ENCODE measurements around the gene DCUN1D2.

The DCUN1D2 gene

GRCh38 chr13:113508521-113509254 is 18.2 kb upstream of the DCUN1D2 start:
- no peak overlapping the region for H3K4me3 ChIP-seq (replicated peaks; ENCODE audit: low read depth, low read length)
- no peak for TF ChIP-seq CTCF (IDR thresholded peaks at IDR 0.05; ENCODE audit: low read depth, low read length, missing control alignments)
- no peak for DNase-seq (ENCODE audit: extremely low read depth, low read depth)

GRCh38 chr13:113507505-113508345 is 17.2 kb upstream of the DCUN1D2 start:
- no peak overlapping the region for H3K4me3 ChIP-seq (replicated peaks; ENCODE audit: low read depth, low read length)

GRCh38 chr13:113506871-113507388 is 16.4 kb upstream of the DCUN1D2 start:
- DNase-seq (ENCODE audit: extremely low read depth, low read depth): no peak
- H3K4me3 ChIP-seq (replicated peaks; ENCODE audit: low read depth, low read length): no peak overlapping the region
- no peak for TF ChIP-seq CTCF (IDR thresholded peaks at IDR 0.05; ENCODE audit: low read depth, low read length, missing control alignments)

More at GRCh38 chr13:113507505-113508345, 17.2 kb upstream of the DCUN1D2 start:
- DNase-seq (ENCODE audit: extremely low read depth, low read depth): no peak
- no peak for TF ChIP-seq CTCF (IDR thresholded peaks at IDR 0.05; ENCODE audit: low read depth, low read length, missing control alignments)

- no peak for TF ChIP-seq CTCF (IDR thresholded peaks at IDR 0.05; ENCODE audit: low read depth, low read length, missing control alignments)
- H3K4me3 ChIP-seq (replicated peaks; ENCODE audit: low read depth, low read length): no peak overlapping the region
- no peak for DNase-seq (ENCODE audit: extremely low read depth, low read depth)
Measured at GRCh38 chr13:113506025-113506685, 15.6 kb upstream of the DCUN1D2 start.

GRCh38 chr13:113502686-113503085 is 12.2 kb upstream of the DCUN1D2 start:
- TF ChIP-seq CTCF (IDR thresholded peaks at IDR 0.05; ENCODE audit: low read depth, low read length, missing control alignments): no peak
- H3K4me3 ChIP-seq (replicated peaks; ENCODE audit: low read depth, low read length): no peak overlapping the region
- DNase-seq (ENCODE audit: extremely low read depth, low read depth): no peak

- no peak for TF ChIP-seq CTCF (IDR thresholded peaks at IDR 0.05; ENCODE audit: low read depth, low read length, missing control alignments)
- H3K4me3 ChIP-seq (replicated peaks; ENCODE audit: low read depth, low read length): no peak overlapping the region
- no peak for DNase-seq (ENCODE audit: extremely low read depth, low read depth)
Measured at GRCh38 chr13:113500530-113501265, 10.2 kb upstream of the DCUN1D2 start.
